ENCODE results near the gene CNIH4.
"Not testable (repeated sequence)": the region's sequence is repeated elsewhere in the genome, so short reads cannot be mapped to it uniquely, and the experiment has no call there.

CNIH4 gene

DNA sequence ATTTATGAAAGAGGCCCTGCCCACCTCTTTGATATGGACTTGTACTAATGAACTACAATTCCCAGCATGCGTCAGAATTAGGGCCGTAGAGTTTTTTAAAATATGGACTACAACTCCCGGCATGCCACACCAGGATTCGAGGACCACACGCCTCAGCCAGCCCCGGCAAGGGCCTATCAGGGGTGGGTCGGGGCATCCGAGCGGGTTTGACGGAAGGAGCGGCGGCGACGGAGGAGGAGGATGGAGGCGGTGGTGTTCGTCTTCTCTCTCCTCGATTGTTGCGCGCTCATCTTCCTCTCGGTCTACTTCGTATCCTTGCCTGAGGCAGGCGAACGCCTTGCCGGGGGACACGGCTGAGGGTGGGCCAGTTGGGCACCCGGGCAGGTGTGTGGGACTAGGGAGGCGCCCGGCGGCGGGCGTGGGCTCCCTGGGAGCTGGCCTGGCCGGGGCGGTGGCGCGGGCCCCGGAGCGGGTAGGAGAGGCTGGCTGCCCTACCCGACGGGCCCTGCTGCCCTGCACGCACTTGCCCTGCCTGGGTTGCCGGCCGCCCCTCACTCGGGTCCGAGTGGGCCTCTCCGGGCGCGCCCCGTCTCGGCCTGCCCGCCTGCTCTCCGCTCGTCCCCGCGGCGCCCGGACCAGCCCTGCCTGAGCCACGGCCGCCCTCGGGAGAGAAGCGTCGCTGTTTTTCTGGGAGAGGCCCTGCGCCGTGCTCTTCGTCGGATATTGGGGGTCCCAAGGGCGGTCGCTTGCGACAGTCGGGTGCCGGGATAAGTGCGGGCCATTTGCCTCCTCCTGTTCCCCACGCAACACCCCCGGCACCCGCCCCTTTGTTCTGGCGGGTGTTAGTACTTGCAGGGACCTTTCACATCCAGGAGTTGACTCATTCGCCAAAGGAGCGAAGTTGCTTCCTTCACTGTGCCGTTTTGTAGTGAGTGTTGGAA is at the start of gene CNIH4:
TSS of gene CNIH4 (plus strand) at position 195 of the 941 bp plus-strand sequence. CDS start at position 241, 46 bp downstream.
- peak; percentile 92 for DNase-seq

DNA sequence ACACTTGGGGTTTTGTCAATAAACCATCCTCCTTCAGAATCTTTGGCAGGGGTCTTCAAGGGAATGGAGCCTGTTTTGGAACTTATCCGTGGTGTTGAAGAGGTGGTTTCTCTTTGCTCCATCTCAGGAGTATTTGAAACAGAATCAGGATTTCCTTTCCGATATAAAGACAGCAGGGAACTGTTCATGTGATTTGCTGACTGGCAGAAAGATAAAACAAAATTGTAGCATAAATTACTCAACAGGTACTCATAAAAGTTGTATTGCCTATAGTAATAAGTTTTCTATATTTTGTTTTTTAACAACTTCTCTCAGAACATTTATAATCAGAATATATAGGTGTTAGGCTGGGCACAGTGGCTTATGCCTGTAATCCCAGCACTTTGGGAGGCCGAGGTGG is 48.6 kb upstream of the CNIH4 start:
- no peak for DNase-seq

DNA sequence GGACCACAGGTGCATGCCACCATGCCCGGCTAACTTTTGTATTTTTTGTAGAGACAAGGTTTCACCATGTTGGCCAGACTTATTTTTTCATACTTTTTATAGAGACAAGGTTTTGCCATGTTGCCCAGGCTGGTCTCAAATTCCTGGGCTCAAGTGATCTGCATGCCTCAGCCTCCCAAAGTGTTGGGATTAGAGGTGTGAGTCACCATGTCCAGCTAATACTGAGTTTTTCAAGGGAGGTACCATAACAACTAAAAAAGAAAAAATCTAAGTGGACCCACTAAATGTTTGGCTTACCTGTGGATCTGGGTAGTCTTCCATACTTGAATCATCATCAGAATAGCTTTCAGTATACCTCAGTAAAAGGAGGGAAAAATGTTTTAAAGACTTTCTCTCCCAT is 45.2 kb upstream of the CNIH4 start:
- not testable (repeated sequence) for DNase-seq

DNA sequence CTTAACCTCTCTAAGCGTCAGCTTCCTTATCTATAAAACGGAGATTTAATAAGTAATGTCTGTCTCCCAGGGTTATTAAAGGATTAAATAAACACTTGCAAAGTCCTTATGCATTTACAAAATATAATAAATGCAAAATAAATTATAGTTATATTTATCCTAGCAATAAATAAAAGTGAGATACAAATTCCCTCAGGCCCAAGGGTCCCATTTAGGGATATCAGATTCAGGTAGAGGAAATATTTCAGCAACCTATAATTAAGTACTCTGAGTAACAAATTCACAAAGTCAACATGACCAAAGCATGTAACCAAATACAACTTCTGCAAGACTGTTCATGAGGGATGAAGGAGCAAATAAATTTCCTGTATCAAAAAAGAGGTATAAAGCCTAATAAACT is 44.7 kb upstream of the CNIH4 start:
- DNase-seq: no peak

DNA sequence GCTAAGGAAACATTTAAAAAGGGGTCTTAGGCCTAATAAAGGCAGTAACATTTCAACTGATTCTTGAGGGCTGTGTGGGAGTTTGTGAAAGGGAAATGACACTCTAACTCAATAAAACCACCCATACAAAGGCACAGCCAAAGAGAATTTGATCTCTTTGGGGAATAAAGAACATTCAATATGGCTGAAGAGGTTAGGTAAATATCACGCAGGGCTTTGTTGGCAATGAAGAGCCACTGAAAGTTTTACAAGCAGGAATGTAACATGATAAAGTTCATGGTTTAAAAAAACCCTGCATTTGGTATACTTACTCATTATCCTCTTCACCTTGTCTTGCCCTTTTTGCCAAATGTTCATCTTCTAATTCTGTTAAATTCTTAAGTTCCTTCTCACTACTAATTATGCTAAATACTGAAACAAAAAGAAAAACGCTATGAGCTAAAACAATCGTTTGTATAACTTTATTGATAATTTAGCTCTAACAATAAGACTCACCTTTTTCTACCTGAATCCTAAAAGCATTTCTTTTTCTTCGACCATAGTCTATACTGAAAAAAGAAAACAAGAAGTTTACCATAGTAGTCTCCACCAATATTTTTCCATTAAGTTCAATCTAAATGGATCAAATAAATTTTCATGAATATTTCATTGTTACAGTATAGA is 39.2 kb upstream of the CNIH4 start:
- no peak for DNase-seq

DNA sequence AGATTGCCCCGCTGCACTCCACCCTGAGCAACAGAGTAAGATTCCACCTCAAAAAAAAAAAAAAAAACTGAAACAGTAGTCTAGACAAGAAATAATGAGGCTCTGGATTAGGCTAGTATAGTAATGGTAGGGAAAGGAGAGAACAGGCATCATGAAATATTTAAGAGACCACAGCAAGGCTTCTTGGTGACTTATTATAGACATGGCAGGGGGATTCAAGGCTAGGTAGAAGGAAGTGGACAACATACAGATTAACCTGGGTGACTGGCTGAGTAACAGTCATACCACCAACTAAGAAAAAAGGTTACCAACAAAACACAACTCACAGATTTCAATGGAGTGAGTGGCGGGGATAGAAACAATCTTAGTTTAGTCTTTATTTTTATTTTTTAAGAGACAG is 35.0 kb upstream of the CNIH4 start:
- DNase-seq: no peak

DNA sequence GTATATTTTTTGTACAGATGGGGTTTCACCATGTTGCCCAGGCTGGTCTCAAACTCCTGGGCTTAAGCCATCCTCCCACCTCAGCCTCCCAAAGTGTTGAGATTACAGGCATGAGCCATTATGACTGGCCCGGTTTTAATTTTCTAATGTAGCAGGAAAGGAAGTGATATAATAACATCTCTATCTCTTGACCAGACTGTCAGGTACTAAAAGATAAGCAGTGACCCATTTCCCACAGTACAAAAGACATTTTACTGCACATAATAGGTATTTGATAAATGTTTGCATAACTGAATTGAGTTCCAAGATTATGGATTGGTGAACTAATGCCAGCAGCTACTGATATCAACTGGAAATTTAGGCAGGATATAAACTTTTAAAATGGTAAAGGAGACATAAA is 30.7 kb upstream of the CNIH4 start:
- no peak for DNase-seq

DNA sequence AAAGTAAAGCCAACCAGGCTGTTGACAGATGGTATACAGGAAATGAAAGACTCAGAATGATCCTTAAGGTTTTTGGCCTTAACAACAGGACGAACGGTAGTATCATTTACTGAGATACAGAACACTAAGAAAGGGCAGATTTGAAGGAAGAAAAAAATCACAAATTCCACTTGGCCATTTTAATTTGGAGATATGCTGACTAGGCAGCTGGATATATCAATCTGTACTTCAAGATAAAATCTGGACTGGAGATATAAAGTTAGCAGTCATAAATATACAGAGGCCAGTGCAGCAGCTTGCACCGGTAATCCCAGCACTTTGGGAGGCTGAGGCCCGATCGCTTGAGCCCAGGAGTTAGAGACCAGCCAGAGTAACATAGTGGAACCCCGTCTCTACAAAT is 28.0 kb upstream of the CNIH4 start:
- DNase-seq: no peak

DNA sequence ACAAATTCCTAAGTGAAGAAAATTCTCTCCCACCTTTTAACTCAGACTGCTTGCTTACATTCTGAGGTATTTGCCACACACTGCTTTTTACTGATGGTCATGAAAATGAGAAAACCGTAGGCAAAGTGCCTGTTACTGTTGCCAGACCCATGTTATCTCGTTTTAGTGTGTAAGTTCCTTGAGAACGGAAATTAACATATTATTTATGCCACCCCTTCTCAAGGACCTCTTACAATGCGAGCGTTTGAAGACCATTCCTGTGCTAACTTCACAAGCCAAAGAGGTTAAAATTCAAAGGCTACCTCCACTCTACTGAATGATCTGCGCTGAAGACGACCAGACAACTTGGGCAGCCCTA is 27.2 kb upstream of the CNIH4 start:
- no peak for DNase-seq

DNA sequence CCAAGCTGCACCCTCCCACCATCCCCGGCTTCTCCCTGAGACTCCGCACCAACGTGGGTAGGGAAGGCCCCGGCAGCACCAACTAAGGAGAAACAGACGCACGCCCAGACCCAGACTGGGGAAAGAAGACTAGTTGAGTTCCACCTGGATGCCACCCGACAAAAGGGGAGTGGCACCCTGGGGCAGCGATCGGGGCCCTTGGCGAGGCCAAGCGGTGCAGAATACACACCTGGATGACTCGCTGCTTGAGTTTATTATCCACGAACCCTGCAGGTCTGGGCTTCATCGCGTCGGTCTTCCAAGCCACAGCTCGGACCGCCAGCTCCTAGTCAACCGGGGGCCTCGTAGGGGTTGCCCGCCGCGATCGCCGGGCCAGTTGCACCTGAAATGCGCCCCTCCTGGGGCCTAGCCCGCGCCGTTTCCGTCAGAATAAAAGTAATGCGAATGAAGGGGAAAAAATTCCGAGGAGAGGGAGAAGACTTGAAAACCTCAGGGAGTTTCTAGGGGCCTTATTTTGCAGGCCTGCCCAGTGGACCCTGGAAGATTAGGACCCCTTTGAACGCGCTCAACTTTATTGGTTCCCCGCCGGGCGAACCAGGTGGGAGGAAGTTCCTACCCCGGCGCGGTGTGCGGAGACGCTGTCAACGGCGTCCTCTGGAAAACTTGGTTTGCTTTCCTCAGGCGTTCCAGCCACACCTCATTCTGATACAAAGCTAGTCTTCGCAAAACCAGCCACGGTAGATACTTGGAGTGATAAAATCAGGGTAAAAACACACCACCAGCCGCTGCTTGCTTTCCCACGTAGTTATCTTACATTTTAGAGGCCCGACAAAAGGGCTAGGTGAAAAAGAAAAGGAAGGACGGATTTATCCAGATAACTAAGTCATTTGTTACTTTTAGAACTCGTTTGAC is 26.6 kb upstream of the CNIH4 start, which contains the start of gene NVL:
TSS of gene NVL (minus strand) at position 331 of the 912 bp plus-strand sequence. CDS start at position 286, 45 bp downstream.
- peak; percentile 74 for DNase-seq

DNA sequence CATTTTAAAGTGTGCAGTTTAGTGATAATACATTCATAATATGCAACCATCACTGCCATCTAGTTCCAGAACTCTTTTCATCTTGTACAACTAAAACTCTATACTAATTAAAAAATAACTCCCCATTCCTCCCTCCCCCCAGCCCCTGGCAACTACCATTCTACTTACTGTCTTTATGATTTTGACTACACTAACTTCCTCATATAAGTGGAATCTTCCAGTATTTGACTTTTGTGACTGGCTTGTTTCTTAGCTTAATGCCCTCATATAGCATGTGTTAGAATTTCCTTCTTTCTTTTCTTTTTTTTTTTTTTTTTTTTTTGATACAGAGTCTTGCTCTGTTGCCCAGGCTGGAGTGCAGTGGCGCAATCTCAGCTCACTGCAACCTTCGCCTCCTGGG is 25.4 kb upstream of the CNIH4 start:
- DNase-seq: no peak

DNA sequence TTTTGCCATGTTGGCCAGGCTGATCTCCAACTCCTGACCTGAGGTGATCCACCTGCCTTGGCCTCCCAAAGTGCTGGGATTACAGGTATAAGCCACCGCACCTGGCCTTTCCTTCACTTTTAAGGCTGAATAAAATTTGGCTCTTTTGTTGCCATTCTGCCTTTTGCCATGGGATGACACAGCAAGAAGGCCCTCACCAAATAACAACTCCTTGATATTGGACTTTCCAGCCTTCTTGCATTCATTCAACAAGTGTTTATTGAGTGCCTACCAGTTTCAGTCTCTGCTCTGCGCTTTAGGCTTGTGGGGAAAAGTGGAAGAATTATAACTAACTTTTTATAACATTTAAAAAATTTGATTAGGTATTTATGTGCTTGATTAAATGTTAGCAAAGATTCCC is 24.9 kb upstream of the CNIH4 start:
- no peak for DNase-seq

DNA sequence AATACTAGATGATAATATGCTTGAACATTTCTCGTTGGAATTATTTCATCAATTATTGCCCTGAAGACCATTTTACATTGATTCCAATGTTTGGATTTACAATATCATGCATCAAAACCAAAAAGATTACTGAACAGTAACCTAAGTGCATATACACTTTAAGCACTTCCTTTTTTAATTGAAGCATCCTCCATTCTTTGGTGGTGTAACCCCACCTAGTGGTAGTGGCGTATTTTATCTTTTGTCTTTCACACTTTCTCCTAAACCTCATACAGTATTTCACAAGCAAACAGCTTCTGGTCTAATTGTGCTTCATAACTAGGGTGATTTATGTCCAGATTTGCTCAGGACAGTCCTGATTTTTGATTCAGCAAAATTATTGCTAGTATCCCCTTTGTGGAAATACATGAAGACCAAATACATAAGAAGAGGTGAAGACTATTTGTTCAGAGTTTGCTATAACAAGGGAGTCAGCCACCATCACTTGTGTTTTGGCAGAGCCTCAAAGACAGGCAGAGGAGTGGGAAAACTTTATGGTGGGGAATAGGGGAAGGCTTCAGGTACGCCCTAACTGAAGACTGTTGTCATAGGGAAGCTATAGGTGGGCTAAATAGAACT is 23.3 kb upstream of the CNIH4 start:
- DNase-seq: no peak

DNA sequence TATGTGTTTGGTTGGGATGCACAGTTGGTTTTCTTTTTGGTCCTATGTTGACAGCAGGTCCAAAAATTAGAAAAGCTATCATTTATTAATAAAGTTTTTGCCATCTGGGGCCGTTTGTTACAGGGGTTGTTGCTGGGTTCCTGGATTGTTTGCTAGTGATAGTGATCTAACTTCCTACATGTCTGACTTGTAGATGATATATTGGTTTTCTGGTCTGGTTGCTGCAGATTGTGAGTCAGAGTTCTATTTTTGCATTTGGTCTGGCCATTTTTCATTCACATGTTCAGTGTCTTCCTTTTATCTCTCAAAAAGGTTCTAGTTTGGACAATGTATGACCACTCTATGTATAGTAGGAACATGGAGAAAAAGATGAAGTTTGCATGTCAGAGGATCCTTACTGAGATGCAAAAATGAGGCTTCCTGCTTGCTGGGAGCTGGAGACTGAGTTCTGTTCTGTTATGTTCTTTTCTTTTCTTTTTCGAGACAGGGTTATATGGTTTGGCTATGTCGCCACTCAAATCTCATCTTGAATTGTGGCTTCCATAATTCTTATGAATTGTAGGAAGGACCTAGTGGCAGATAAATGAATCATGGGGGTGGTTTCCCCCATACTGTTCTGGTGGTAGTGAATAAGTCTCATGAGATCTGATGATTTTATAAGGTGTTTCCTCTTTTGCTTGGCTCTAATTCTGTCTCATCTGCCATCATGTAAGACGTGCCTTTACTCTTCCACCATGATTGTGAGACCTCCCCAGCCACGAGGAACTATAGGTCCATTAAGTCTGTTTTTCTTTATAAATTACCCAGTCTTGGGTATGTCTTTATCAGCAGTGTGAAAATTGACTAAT is 22.5 kb upstream of the CNIH4 start:
- no peak for DNase-seq

DNA sequence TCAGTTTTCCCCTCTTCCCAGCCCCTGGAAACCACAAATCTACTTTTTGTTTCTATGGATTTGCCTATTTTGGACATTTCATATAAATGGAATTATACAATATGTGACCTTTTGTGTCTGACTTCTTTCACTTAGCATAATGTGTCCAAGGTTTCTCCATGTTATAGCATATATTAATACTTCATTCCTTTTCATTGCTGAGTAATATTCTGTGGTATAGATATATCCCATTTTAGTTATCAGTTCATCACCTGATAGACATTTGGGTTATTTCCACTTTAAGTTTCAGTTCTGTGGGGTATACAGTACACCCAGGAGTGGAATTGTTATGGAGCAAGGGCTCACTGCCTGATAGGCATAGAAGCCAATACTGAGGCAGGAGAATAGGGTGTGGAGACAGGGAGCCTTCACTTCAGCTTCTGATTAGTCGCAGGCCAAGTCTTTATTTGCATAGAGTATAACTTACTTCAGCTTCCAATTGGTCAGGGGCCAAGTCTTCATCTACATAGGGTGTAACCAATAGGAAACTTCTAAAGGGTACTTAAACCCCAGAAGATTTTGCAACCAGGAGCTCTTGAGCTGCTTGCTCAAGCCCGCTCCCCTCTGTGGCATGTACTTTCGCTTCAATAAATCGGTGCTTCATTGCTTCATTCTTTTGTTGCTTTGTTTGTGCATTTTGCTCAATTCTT is 18.4 kb upstream of the CNIH4 start:
- DNase-seq: no peak

DNA sequence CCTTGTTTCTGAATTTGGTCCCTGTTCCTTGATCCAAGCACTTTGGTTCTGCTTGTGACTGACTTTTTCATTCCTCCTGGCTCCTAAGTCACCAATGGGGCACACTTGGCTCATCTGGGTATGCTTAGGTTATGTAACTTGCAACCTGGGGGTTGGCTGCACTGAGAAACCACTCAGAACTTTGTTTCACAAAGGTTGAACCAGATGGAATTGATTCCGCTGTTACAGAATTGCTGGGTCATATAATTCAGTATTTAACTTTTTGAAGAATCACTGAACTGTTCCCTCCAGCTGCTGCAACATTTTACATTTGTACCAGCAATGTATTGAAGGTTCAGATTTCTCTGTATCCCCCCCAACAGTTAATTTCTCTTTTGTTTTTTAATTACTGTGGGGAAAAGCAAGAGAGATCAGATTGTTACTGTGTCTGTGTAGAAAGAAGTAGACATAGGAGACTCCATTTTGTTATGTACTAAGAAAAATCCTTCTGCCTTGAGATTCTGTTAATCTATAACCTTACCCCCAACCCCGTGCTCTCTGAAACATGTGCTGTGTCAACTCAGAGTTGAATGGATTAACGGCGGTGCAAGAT is 17.1 kb upstream of the CNIH4 start:
- DNase-seq: no peak

DNA sequence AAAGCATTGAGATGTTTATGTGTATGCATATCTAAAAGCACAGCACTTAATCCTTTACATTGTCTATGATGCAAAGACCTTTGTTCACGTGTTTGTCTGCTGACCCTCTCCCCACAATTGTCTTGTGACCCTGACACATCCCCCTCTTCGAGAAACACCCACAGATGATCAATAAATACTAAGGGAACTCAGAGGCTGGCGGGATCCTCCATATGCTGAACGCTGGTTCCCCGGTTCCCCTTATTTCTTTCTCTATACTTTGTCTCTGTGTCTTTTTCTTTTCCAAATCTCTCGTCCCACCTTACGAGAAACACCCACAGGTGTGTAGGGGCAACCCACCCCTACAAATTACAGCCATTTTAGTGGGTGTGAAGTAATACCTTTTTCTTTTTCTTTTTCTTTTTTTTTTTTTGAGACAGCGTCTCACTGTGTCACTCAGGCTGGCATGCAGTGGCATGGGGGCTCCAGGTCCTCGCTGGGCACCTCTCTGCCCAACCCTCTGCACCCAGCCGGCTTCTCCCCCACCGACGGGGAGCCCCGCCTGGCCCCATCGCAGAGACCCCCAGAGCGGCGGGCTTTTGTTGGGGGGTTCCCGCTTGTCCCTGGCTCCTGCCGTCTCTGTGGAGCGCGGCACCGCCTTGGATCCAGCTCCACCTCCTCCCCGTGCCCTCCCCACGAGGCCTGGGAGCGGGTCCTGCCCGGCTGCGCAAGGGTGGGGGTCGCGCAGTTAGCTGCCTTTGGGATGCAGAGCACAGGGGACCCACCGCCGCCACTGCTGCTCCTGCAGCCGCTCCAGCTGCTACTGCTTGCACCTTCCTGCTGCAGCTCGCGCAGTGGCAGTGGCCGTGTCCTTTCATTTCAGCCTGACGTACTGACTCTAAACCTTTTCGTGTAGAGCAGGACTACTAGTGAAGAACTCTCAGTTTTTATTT is 16.0 kb upstream of the CNIH4 start:
- DNase-seq: peak; percentile 25

DNA sequence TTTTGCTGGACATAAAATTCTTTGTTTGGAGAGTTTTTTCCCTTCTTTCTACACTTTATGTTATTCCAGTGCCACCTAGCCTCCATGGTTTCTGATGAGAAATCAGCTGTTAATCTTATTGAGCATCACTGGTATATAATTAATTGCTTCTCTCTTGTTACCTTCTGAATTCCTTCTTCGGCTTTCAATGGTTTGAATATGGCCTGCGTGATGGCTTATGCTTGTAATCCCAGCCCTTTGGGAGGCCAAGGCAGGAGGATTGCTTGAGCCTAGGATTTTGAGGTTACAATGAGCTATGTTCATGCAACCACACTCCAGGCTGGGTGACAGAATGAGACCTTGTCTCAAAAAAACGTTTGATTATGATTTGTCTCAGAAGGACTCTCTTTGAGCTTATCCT is 13.0 kb upstream of the CNIH4 start:
- no peak for DNase-seq

DNA sequence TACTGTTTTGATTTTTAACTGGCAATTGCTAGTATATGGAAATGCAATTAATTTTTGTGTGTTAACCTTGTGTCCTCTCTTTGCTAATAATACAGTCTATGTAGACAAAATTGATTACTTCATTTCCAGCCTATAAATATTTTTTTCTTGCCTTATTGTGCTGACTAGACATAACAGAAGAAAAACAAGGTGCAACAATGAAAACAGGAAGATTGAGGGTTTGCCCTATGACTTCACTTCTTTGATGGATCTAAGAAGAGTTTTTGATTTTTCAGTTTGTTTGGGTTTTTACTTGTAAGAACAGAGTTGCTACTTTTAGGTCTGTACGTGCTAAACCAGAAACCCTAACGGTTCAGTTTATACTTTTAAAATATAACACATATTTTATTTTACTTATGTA is 8.5 kb upstream of the CNIH4 start:
- no peak for DNase-seq

DNA sequence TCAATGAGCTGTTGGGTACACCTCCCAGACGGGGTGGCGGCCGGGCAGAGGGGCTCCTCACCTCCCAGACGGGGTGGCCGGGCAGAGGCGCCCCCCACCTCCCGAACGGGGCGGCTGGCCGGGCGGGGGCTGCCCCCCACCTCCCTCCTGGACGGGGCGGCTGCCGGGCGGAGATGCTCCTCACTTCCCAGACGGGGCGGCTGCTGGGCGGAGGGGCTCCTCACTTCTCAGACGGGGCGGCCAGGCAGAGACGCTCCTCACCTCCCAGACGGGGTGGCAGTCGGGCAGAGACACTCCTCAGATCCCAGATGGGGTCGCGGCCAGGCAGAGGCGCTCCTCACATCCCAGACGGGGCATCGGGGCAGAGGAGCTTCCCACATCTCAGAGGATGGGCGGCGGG is 7.0 kb upstream of the CNIH4 start:
- not testable (repeated sequence) for DNase-seq
